Measurements from ENCODE around the gene MUC20.

DNA sequence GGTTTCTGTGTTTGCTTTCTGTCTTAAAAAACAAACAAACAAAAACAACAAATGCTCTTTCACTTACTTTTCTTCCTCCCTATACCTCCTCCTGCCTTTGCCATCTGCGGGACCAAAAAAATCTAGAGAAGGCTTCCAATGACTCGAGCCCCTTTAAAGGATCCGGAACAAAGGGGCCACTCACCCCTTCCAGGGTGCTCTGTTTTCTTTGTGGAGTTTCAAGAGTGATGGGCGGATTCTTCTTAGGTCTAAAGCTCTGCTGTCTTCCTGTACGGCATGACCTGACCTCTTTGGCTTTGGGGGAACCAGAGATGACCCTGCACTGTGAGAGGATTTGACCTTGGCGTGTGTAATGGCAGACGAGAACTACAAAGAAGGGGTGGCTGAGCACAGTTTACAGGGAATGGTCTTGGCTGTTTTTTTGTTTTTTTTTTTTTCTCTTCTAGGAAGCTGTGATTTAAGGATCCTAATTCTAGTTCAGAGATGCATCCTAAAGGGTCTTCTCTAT, 2.2 kb upstream of the MUC20 start:
- TF ChIP-seq CTCF (IDR thresholded peaks at IDR 0.05), result no peak
- no peak for TF ChIP-seq POLR2AphosphoS5 (IDR thresholded peaks at IDR 0.05; ENCODE audit: insufficient read depth in 1 of 2, low read depth in 1 of 2)

Data from vagina (tissue), 2 donors.